ENCODE results near the gene KREMEN1.

GRCh38 chr22:29087012-29087411 is 14.2 kb downstream of the KREMEN1 start:
- TF ChIP-seq CTCF (IDR thresholded peaks at IDR 0.05) (no peak), EZH2 (IDR thresholded peaks at IDR 0.05; ENCODE audit: borderline replicate concordance, insufficient read depth, low read depth, low read length, poor library complexity, severe bottlenecking) (no peak)
